GM23338 (cell line): ENCODE data around the gene SNAPC4. TPM values are rescaled to one million over a fixed set of nuclear protein-coding genes. Genes with fewer than 3 reads are reported as not detected.

Experiments used
- ATAC-seq: fragments of 200-7000 bp; cut with Tn5 transposase; 3 replicates; pipeline ENCODE4 v1.9.1; 2020
- DNase-seq: peaks from one replicate; pipeline ENCODE4 v3.0.0-alpha.2; 2015; ENCODE audit warnings: low spot score
- H2AFZ ChIP-seq: fragments of 200-600 bp; sonication (generic); 2 replicates; pipeline ENCODE4 v1.8.0; 2016; ENCODE audit warnings: antibody characterized with exemption, mild to moderate bottlenecking, moderate library complexity
- H3F3A ChIP-seq: fragments of 200-600 bp; sonication (generic); replicated peaks from 2 replicates; pipeline ENCODE4 v1.8.0; 2017; ENCODE audit warnings: antibody characterized with exemption, mixed run types, low read depth
- H3K27ac ChIP-seq: fragments of 200-600 bp; sonication (generic); 2 replicates; pipeline ENCODE4 v1.6.1; 2016; ENCODE audit warnings: low read depth
- H3K27me3 ChIP-seq: fragments of 200-600 bp; sonication (generic); 2 replicates; pipeline ENCODE4 v1.8.0; 2016; ENCODE audit warnings: mild to moderate bottlenecking, mixed run types, moderate library complexity; ENCODE audit not compliant: insufficient read depth
- H3K36me3 ChIP-seq: fragments of 200-600 bp; sonication (generic); 2 replicates; pipeline ENCODE4 v1.8.0; 2016; ENCODE audit warnings: mild to moderate bottlenecking; ENCODE audit not compliant: insufficient read depth
- H3K4me1 ChIP-seq: fragments of 200-600 bp; sonication (generic); 2 replicates; pipeline ENCODE4 v1.8.0; 2016; ENCODE audit warnings: mild to moderate bottlenecking, moderate library complexity; ENCODE audit not compliant: insufficient read depth
- H3K4me2 ChIP-seq: fragments of 200-600 bp; sonication (generic); 2 replicates; pipeline ENCODE4 v1.7.1; 2017; ENCODE audit warnings: mixed run types
- H3K4me3 ChIP-seq: fragments of 200-600 bp; sonication (generic); 2 replicates; pipeline ENCODE4 v1.6.1; 2016; ENCODE audit warnings: mixed run types
- H3K79me2 ChIP-seq: fragments of 200-600 bp; sonication (generic); replicated peaks from 2 replicates; pipeline ENCODE4 v1.8.0; 2017; ENCODE audit warnings: mild to moderate bottlenecking; ENCODE audit not compliant: insufficient read depth
- H3K9me2 ChIP-seq: fragments of 200-600 bp; sonication (generic); 2 replicates; pipeline ENCODE4 v1.8.0; 2017; ENCODE audit not compliant: insufficient read depth
- H4K20me1 ChIP-seq: fragments of 200-600 bp; sonication (generic); replicated peaks from 2 replicates; pipeline ENCODE4 v1.8.0; 2017; ENCODE audit warnings: mild to moderate bottlenecking; ENCODE audit not compliant: insufficient read depth
- H3K27ac Mint-ChIP-seq: 2 replicates; pipeline ENCODE4 v1.8.0; 2020; ENCODE audit warnings: inconsistent platforms, mild to moderate bottlenecking, moderate library complexity, mixed read lengths
- H3K27me3 Mint-ChIP-seq: 3 replicates; pipeline ENCODE4 v1.8.0; 2022; ENCODE audit warnings: low read depth, mild to moderate bottlenecking, moderate library complexity, mixed read lengths, inconsistent platforms; ENCODE audit not compliant: insufficient read depth, poor library complexity
- H3K36me3 Mint-ChIP-seq: 3 replicates; pipeline ENCODE4 v1.8.0; 2021; ENCODE audit warnings: low read depth, mild to moderate bottlenecking, inconsistent platforms, moderate library complexity, mixed read lengths
- H3K4me1 Mint-ChIP-seq: 3 replicates; pipeline ENCODE4 v1.8.0; 2020; ENCODE audit warnings: mild to moderate bottlenecking, inconsistent platforms, mixed read lengths
- H3K4me3 Mint-ChIP-seq: 3 replicates; pipeline ENCODE4 v1.8.0; 2021; ENCODE audit warnings: moderate library complexity, mild to moderate bottlenecking, inconsistent platforms, mixed read lengths
- H3K9me3 Mint-ChIP-seq: 3 replicates; pipeline ENCODE4 v1.8.0; 2020; ENCODE audit warnings: moderate library complexity, mild to moderate bottlenecking, inconsistent platforms, mixed read lengths
- CREB1 ChIP-seq: fragments of 250-450 bp; sonication (Bioruptor Pico); IDR thresholded peaks from 2 replicates; pipeline ENCODE4 v1.5.0; 2020; ENCODE audit warnings: low read depth, mild to moderate bottlenecking, moderate library complexity
- EZH2phosphoT487 ChIP-seq: fragments of 200-600 bp; sonication (generic); IDR thresholded peaks from one replicate; pipeline ENCODE4 v1.8.1; 2018; ENCODE audit warnings: antibody characterized with exemption; ENCODE audit not compliant: unreplicated experiment
- JUNB ChIP-seq: IDR thresholded peaks from one replicate; pipeline ENCODE4 v1.6.1; 2016; ENCODE audit warnings: antibody characterized with exemption; ENCODE audit not compliant: unreplicated experiment
- NANOG ChIP-seq: IDR thresholded peaks from 2 replicates; pipeline ENCODE4 v1.6.1; 2016; ENCODE audit warnings: antibody characterized with exemption, borderline replicate concordance
- POLR2AphosphoS5 ChIP-seq: IDR thresholded peaks from 2 replicates; pipeline ENCODE4 v1.6.1; 2016; ENCODE audit warnings: antibody characterized with exemption, low read depth
- STAT1 ChIP-seq: IDR thresholded peaks from one replicate; pipeline ENCODE4 v1.6.1; 2016; ENCODE audit warnings: antibody characterized with exemption; ENCODE audit not compliant: unreplicated experiment
- ZNF114 ChIP-seq: fragments of 250-450 bp; sonication (Bioruptor Pico); IDR thresholded peaks from 2 replicates; pipeline ENCODE4 v1.5.0; 2020; ENCODE audit warnings: mild to moderate bottlenecking, moderate library complexity
- ZNF331 ChIP-seq: fragments of 250-450 bp; sonication (Bioruptor Pico); IDR thresholded peaks from 2 replicates; pipeline ENCODE4 v1.5.0; 2020; ENCODE audit warnings: low read depth, mild to moderate bottlenecking, moderate library complexity
- polyA plus RNA-seq: library from polyadenylated mRNA; unstranded; fragments of >200 nt; fragmentation: Nextera tagmentation; extraction: Ambion mirVana; gene quantifications from 2 replicates; pipeline ENCODE4 v1.2.1, GENCODE V29; 2016
- total RNA-seq: library from RNA; depleted of rRNA; stranded (reverse); fragments of >200 nt; shearing (Covaris generic); gene quantifications from 2 replicates; pipeline ENCODE4 v1.2.3, GENCODE V29; 2014
- TF ChIP-seq, protein P1 (sequence below): IDR thresholded peaks from one replicate; pipeline ENCODE4 v1.6.1; 2018; ENCODE audit warnings: antibody characterized with exemption; ENCODE audit not compliant: unreplicated experiment
- TF ChIP-seq, protein P2 (sequence below), 2 experiments: fragments of 200-600 bp in 1 of 2; sonication (generic) in 1 of 2; conservative IDR thresholded peaks; 2 replicates each; pipeline versions ENCODE4 v1.5.1 to v1.6.1; 2016 to 2017; ENCODE audit warnings: antibody characterized with exemption in 2 of 2, low read depth in 2 of 2, mild to moderate bottlenecking in 2 of 2, moderate library complexity in 1 of 2
- TF ChIP-seq, protein P3 (sequence below): IDR thresholded peaks from 2 replicates; pipeline ENCODE4 v1.6.1; 2016; ENCODE audit warnings: antibody characterized with exemption

Gene SNAPC4
- total and polyA plus RNA-seq, 2 experiments from 2014 or later: 8.8 to 22.7 TPM

DNA sequence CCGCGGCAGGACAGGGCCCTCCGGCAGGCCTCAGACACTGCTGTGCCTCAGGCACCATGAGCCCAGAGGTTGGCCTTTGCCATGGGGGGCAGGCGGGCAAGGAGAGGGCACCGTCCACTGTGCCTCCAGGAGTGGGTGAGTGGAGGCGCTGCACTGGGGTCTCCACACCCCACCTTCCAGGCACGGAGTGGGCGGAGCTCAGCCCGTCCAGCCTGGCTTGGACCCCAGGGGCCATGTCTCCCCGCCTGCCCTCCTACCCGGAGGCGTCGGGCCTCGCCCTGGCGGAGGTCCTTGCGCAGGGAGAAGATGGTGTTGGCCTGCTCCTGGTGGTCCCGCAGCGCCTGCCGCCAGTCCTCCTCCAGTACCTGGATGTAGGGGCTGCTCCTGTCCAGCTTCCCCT lies 29.9 kb downstream of the SNAPC4 start:
- ATAC-seq (no peak), DNase-seq (no peak)
- Histone ChIP-seq H3K79me2 (no peaks in the 10 kb centered on the region), H3K4me1 (no peaks in the 10 kb centered on the region), H3K9me2 (no peaks in the 10 kb centered on the region), H4K20me1 (no peaks in the 10 kb centered on the region; the same call in 1 of the 2 replicates), H3F3A (no peaks in the 10 kb centered on the region), H3K4me2 (no peak overlapping the region), H2AFZ (no peak overlapping the region), H3K4me3 (no peak overlapping the region), H3K27me3 (no peaks in the 10 kb centered on the region), H3K27ac (no peak overlapping the region), H3K36me3 (no peaks in the 10 kb centered on the region)
- Mint-ChIP-seq H3K27ac (no peak overlapping the region), H3K27me3 (peaks cover 16% of the 10 kb centered on the region), H3K36me3 (peaks cover 3% of the 10 kb centered on the region; the same call in 1 of the 3 replicates), H3K9me3 (no peaks in the 10 kb centered on the region), H3K4me3 (no peak overlapping the region), H3K4me1 (0 out of 3 replicates have a peak, but pooled peaks cover 3% of the 10 kb centered on the region)
- TF ChIP-seq, protein P1, sequence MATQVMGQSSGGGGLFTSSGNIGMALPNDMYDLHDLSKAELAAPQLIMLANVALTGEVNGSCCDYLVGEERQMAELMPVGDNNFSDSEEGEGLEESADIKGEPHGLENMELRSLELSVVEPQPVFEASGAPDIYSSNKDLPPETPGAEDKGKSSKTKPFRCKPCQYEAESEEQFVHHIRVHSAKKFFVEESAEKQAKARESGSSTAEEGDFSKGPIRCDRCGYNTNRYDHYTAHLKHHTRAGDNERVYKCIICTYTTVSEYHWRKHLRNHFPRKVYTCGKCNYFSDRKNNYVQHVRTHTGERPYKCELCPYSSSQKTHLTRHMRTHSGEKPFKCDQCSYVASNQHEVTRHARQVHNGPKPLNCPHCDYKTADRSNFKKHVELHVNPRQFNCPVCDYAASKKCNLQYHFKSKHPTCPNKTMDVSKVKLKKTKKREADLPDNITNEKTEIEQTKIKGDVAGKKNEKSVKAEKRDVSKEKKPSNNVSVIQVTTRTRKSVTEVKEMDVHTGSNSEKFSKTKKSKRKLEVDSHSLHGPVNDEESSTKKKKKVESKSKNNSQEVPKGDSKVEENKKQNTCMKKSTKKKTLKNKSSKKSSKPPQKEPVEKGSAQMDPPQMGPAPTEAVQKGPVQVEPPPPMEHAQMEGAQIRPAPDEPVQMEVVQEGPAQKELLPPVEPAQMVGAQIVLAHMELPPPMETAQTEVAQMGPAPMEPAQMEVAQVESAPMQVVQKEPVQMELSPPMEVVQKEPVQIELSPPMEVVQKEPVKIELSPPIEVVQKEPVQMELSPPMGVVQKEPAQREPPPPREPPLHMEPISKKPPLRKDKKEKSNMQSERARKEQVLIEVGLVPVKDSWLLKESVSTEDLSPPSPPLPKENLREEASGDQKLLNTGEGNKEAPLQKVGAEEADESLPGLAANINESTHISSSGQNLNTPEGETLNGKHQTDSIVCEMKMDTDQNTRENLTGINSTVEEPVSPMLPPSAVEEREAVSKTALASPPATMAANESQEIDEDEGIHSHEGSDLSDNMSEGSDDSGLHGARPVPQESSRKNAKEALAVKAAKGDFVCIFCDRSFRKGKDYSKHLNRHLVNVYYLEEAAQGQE: no peak

DNA sequence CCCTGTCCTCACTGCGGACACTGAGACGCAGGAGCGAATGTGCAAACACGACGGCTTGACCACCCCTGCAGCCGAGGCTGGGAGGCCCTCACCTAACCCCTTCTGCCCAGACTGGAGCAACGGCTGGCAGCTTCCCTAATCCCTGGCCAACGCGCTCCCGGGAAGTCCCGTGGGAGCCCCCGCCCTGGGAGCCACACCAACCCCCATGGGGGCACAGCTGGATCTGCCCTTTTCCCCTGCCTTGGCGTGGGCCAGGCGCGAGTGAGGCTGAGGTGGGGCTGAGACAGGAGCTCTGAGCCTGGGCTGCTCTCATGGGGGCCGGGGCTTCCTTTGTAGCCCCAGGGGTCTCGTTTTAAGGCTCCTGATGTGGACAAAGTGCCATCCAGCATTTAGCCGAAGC lies 31.8 kb downstream of the SNAPC4 start:
- Mint-ChIP-seq H3K4me1 (peaks cover 3% of the 10 kb centered on the region; the same call in 1 of the 3 replicates), H3K27me3 (peaks cover 16% of the 10 kb centered on the region), H3K27ac (no peak overlapping the region), H3K4me3 (no peak overlapping the region), H3K36me3 (no peaks in the 10 kb centered on the region), H3K9me3 (no peaks in the 10 kb centered on the region)
- ATAC-seq: no peak
- no peaks in the 10 kb centered on the region for H3F3A ChIP-seq
- H3K79me2 ChIP-seq: no peaks in the 10 kb centered on the region
- H3K4me1 ChIP-seq: no peaks in the 10 kb centered on the region; the same call in 1 of the 2 replicates
- no peaks in the 10 kb centered on the region for H3K27me3 ChIP-seq
- no peak for DNase-seq
- H3K36me3 ChIP-seq: no peaks in the 10 kb centered on the region
- no peak overlapping the region for H3K27ac ChIP-seq
- H3K9me2 ChIP-seq: no peaks in the 10 kb centered on the region
- no peak overlapping the region for H3K4me3 ChIP-seq
- H2AFZ ChIP-seq: no peak overlapping the region
- no peak overlapping the region for H3K4me2 ChIP-seq
- no peaks in the 10 kb centered on the region for H4K20me1 ChIP-seq
- no peak for TF ChIP-seq POLR2AphosphoS5
- TF ChIP-seq, protein P1: no peak
- no peak for TF ChIP-seq EZH2phosphoT487
- TF ChIP-seq NANOG: no peak
- TF ChIP-seq STAT1: no peak
- TF ChIP-seq ZNF114: no peak
- TF ChIP-seq, protein P2, sequence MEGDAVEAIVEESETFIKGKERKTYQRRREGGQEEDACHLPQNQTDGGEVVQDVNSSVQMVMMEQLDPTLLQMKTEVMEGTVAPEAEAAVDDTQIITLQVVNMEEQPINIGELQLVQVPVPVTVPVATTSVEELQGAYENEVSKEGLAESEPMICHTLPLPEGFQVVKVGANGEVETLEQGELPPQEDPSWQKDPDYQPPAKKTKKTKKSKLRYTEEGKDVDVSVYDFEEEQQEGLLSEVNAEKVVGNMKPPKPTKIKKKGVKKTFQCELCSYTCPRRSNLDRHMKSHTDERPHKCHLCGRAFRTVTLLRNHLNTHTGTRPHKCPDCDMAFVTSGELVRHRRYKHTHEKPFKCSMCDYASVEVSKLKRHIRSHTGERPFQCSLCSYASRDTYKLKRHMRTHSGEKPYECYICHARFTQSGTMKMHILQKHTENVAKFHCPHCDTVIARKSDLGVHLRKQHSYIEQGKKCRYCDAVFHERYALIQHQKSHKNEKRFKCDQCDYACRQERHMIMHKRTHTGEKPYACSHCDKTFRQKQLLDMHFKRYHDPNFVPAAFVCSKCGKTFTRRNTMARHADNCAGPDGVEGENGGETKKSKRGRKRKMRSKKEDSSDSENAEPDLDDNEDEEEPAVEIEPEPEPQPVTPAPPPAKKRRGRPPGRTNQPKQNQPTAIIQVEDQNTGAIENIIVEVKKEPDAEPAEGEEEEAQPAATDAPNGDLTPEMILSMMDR (conservative IDR thresholded peaks at IDR 0.05; ENCODE audit: low read depth in 2 of 2): no peak
- TF ChIP-seq, protein P3, sequence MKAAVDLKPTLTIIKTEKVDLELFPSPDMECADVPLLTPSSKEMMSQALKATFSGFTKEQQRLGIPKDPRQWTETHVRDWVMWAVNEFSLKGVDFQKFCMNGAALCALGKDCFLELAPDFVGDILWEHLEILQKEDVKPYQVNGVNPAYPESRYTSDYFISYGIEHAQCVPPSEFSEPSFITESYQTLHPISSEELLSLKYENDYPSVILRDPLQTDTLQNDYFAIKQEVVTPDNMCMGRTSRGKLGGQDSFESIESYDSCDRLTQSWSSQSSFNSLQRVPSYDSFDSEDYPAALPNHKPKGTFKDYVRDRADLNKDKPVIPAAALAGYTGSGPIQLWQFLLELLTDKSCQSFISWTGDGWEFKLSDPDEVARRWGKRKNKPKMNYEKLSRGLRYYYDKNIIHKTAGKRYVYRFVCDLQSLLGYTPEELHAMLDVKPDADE: no peak
- TF ChIP-seq JUNB: no peak
- TF ChIP-seq CREB1: no peak
- no peak for TF ChIP-seq ZNF331 (CRISPR knock-in tag)
